HG02970 (cell line): Measurements from ENCODE around the gene KCNQ1.

ENCODE experiments used
- ATAC-seq: cut with Tn5 transposase; IDR thresholded peaks from one replicate; pipeline ENCODE4 v1.9.1; 2021; ENCODE audit warnings: mild to moderate bottlenecking, moderate library complexity, moderate number of reproducible peaks; ENCODE audit not compliant: unreplicated experiment, low FRiP score

Gene KCNQ1

DNA sequence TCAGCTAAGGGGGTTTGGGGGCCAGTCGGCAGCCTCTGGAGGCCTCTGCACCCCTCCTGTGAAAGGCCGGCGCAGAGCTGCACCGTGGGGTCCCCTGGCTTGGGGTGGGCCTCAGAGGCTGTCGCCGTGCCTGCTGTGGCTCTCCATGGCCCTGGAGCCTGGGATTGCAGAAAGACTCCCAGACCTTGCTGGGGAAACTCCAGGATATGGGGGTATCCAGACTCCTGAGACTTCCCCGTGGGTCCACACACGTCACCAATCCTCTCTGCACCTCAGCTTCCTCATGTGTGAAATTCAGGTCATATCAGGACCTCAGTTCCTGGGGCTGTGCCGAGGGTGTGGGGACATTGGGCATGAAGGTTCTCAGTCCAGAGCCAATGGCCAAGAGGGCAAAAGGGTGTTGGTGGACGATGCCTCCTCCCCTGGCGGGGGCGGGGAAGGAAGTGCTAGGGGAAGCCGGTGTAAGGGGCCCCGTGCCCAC lies 97.1 kb downstream of the KCNQ1 start:
- no peak for ATAC-seq

DNA sequence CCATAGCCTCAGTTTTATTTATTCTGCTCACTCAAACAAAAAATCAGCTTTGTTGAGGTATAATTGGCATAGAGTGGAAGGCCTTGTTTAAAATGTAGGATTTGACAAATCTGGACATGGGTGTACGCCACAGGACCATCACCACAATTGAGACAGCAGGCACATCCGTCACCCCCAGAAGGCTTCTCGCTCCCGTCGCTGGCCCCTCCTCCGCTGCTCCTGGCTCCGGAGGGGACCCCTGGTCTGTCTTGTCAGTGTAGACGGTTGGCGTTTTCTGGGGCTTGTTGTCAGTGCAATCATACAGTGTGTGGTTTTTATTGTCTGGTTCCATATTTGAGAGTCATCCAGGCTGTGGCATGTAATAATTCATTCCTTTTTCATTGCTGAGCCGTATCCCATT lies 97.6 kb downstream of the KCNQ1 start:
- no peak for ATAC-seq

DNA sequence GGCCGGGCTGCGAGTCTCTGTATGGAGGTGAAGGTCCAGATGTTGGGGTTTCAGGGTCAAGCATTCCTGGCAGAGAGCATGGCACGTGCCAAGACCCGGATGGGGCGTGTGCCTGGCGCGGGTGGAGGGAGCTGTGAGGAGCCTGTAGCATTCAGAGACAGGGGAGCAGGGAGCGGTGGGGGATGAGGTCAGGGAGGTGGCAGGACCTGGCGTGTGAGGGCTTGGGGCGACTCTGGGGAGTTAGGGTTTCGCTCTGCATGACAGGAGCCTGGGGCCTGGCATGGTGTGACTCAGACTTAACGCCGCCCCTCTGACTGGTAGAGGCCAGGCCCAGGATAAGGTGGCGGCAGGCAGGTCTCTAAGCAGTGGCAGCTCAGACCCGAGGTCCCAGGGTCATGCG lies 103.0 kb downstream of the KCNQ1 start:
- no peak for ATAC-seq

DNA sequence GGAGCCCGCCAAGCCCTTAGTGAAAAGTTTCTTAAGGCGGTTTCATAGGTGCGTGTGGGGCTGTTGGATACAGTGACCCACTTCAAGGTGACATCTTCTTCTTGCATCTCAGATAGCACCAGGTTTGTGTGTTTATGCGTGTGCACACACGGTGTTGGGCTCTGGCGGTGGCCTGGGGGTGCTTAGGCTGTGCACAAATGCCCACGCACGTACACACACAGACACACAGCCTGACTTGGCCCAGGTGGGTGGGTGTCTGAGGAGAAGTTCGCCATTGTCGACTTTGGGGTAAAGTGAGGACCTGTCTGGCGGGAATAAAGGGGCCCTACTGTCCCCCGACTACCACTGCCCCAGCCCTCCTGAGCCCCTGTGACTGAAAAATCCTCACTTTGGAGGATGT lies 103.8 kb downstream of the KCNQ1 start:
- no peak for ATAC-seq

DNA sequence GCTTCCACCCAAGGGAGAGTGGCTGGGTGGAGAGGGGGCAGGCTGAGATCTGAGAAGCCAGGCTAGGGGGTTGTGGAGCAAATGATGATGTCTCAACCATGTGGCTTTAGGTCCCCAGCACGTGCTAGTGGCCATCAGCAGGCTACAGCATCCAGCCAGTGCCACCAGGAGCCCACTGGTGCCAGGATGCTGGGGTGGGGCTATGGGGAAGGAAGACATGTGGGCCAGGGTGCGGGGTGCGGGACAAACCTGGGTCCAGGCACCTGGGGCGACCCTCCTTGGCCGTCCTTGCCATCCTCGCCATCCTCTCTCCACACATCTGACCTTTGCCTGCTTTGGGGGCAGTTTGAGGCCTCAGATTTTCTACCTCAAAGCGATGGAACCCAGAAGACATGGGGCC lies 104.3 kb downstream of the KCNQ1 start:
- ATAC-seq = no peak

DNA sequence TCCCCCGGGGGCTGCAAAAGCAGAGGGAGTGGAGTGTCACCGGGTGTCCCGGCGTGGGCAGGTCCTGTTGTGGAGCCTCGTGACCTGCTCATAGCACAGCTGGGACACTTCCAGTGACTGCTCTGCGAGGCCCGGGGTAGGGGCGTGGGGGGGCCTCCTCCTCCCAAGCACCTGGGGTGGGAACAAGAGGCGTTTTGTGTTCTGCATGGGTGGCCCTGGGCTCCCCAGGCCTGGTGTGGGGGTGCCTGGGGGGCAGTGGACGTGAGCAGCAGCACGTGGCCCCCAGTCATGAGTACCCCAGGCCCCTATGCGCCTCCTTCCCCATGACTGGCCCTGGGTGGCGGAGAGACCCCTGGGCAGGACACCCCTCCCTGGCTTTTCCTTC lies 104.7 kb downstream of the KCNQ1 start:
- no peak for ATAC-seq

DNA sequence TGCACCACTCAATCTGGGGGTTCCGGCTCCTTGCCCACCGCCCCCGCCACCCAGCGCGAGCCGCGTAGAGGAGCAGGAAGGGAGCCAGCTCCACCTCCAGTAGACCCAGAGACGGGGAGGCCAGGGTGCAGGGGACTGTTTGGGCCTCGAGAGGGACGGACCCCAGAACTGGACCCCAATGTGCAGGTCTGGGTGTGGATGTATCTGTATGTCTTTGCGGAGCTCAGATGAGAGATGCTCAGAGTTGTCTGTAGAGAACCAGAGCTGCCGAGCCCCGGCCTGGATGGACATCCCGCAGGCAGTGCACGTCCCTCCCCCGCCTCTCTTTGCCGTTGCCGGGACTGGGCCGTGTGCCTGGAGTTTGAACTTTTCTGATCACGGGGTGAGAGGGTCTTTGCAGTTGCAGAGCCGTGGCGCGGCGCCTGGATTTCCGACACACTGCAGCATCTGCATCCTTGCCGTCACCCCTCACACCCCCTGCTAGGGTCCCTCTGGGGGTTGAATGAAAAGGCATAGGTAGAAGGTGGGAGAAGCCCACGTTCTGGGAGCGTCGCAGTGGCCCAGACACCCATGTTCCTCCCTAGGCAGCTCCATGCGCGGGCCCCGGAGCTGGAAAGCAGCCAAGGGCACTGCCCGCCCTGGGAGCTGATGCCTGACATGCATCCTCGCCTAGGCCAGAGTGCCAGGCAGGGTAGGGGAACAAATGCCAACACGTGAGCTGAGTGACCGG lies 105.2 kb downstream of the KCNQ1 start:
- no peak for ATAC-seq

DNA sequence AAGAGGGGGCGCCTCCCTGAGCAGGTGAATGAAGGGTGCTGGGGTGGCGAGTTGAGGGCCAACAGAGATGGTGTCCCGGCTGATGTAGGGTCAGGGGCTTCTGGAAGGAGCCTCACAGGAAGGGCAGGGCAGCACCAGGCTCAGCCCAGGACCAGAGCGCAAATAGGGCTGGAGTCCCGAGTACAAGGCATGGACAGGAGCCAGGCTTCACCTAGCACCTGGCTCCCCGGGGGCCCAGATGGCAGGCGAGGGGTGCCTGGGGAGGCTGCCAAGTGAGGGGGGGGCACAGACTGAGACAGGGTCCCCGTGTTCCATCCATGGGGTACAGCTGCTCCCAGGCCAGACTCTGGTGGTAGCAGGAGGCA lies 105.8 kb downstream of the KCNQ1 start:
- ATAC-seq = no peak

DNA sequence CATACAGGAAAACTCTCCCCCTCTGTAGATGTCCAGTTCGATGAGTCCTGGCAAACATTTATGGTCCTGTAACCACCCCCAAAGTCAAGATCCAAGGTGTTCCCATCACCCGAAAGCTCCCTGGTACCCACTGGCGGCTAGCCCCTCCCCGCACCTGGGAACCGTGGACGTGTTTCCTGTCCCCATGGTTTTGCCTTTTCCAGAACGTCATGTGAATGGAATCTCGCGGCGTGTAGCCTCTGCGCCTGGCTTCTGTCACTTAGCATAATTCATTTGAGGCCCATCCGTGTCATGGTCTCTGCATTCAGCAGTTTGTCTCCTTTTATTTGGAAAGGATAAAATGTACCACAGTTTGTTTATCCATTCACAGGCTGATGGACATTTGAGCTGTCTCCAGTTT lies 106.3 kb downstream of the KCNQ1 start:
- no peak for ATAC-seq

DNA sequence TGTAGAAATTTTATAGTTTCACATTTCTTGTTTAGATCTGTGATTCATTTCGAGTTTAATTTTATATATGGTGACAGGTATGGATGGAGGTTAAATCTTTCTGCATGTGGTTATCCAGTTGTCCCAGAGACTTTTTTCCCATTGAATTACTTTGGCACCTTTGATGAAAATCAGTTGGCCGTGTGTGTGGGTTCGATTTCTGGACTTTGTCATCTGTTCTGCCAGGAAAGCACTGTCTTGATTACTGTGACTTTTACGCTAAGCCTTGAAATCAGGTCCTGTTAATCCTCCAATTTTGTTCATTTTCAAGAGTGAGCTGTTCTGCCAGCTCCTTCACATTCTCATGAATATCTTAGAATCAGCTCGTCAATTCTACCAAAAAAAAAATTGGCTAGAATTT lies 107.4 kb downstream of the KCNQ1 start:
- ATAC-seq = no peak

DNA sequence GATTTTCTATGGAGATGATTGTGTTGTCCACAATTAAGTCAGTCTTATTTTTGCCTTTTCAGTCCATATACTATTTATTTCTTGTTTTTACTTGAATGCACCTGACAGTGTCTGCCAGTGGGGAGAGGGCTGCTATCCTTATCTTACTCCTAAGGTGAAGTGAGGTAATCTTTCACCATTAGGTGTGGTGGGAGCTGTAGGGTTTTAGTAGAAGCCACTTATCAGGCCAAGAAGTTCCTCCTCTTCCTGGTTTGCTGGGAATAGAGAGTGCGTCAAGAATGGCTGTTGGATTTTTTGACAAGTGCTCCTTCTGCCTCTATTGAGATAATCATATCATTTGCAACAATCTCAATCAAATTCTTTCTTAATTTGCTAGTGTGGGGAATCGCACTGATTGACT lies 108.4 kb downstream of the KCNQ1 start:
- ATAC-seq = no peak

DNA sequence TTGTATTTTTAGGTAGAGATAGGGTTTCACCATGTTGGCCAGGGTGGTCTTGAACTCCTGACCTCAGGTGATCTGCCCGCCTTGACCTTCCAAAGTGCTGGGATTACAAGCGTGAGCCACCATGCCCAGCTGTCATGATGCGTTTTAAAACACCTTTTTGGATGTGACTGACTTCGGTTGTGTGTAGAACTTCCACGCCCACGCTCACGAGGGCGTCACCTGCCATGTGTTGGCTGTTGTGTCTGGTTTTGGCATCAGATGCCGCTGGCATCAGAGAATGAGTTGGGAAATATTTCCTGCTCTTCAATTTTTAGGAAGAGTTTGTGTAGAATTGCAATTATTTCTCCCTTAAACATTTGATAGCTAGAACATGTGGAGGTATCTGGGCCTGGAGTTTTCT lies 109.1 kb downstream of the KCNQ1 start:
- ATAC-seq = no peak

DNA sequence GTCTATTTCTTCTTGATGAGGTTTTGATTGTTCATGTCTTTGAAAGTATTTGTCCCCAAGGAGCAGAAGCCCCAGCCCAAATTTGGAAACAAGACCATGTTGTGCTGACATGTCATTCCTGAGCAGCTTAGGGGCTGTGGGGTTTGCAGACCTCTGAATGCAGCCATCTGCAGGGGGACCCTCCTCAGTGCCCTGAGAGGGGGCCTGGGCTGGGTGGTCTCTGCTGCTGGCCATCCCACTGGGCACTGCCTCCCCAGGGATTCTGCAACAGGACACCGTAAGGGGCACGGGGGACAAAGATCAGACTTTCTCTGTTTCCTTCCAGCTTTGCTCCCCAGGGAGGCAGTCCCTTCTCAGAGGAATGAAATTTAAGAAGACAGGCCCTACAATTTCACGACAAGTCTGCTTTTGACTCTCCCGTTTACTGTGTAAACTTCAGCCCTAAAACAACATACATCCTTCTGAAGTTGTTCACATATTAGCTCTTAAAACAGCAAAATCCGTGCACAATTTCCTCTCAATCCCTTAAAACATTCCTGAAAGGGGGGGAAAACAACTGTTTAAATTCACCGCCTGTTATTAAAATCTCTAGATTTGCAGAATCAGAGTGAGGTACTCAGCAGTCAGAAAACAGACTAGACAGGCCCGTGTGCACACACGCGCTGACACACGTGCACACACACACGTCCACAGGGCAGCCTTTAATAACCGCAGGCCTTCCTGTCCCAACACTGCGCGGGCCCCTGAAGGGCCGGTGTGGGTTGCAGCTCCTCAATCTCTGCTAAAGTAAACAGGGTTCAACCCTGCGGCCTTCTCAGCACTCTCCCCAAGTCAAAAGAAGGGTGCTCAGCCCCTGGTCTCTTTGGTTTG lies 109.8 kb downstream of the KCNQ1 start:
- no peak for ATAC-seq

DNA sequence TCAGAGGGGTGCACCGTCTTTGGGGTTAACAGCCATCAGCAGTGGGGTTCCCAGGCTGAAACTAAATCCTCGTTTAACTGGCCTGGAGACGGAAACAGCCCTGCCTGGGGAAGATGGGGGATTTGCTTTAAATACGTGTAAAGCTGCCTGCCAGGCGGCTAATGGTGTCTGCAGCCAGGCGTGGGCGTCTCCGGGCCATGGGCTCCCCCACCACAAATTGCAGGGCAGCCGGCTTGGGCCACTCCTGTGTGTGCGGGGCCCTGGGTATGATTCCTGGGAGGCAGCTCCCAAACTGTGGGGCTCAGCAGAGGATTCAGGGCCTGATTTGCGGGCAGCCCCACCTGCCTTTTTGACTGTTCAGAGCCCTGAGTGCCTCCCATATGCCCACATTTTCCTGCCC lies 110.5 kb downstream of the KCNQ1 start:
- ATAC-seq = no peak

DNA sequence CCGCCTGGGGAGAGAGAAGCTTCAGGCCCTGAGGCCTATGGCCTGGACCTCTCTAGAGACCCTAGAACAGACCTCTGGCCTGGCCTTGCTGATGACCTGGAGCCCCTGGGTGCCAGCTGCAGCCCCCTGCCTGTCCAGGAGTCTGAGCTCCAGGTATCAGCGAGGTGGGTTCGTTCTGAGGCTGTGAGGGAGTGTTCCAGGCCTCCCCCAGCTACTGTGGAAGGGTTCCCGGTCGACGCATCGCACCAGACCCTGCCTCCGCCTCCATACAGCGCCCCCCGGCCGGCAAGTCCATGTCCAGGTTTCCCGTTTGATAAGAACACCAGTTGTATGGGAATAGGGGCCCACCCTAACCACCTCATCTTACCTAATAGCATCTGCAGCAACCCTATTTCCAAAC lies 111.1 kb downstream of the KCNQ1 start:
- no peak for ATAC-seq

DNA sequence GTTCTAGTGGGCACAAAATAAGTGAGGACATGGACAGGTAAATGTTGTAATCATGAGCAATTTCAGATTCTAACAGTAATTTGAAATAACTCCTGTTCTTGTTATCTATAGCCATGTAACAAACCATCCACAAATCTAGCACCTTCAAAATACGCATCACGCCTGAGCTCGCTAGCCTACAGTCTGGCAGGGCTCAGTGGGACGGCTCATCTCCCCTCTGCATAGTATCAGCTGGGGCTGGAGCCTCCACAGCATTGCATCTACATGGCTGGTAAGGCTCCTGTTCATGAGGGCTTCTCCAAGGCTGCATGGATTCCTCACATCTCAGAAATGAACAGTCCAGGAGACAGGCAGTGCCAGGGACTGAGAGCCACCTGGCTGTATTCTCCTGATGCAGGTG lies 112.6 kb downstream of the KCNQ1 start:
- ATAC-seq = no peak

DNA sequence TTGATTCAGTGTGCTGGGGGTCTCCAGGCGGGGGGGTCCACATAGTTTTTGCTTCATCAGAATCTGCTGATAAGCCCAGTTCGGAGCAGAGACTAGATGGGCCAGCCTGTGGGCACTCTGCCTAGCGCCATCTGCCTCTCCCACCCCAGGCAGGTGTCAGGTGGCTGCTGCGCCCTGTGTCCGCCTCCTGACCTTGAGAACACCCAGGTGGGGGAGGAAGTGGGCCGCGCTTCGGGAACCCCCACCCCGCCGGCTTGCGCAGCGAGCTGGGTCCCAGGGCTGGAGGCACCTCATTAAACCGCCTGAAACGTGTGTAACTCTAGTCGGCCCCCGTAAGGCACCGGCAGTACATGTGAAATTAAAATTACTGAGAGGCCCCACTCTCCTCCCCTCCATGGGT lies 113.6 kb downstream of the KCNQ1 start:
- ATAC-seq = no peak

DNA sequence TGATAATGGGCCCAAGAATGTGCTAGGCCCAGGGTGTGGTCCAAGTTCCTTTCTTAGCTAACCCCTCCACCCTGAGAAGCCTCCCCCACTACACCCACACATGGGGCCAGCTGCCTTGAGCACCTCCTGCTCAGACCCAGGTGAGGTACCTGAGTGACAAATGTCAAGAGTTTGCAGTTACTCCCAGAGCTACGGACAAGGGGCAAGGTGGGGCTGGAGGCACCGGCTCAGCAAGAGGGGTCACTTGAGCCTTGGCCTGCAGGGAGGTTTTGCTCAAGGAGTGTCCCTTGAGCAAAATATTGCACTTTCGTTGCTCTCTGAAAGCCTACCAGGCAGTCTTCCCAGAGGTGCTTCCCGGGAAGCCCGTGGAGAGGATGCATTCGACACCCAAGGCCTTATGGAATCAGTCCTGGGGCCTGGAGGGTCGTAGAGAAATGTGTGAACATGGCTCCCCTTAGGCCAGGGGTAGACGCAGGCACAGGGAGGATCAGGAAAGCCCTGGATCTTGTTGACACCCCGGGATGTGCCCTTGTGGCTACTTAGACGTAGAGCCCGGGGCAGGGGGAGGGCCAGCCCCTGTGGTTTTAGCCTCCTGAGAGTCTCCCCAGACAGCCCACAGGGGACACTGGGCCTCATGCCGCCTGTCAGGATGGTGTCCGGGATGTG lies 114.2 kb downstream of the KCNQ1 start:
- ATAC-seq = no peak

DNA sequence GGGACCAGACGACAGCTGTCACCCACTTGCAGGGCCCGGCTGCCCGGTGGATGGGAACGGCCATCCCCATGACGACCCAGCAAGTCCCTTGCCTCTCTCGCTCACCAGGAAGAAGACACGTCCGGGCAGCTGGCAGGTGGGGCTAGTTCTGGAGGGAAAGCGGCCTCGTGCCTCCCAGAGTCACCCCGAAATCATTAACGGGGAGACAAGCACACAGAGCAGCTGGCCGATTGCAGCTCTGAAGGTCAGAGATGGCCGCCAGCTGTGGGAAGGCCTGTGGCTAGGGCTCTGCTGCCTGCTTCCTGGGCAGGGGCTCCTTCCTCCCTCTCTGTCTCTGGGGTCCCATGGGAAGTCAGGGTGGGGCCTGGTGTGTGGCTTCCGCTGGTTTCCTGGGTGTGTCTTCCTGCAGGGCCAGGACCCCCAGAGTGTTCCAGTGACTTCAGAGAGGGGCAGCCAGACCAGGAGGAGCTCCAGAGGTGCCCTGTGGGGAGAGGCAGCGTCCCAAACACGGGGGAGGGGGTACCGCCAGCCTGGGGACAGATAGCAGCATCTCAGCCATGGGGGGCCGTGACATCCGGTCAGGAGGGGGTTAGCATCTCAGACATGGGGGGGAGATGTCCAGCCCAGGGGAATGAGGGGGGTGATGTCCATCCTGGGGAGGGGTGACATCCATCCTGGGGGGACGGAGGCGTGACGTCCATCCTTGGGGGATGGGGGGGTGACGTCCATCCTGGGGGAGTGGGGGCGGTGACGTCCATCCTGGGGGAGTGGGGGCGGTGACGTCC lies 114.9 kb downstream of the KCNQ1 start:
- ATAC-seq = no peak

DNA sequence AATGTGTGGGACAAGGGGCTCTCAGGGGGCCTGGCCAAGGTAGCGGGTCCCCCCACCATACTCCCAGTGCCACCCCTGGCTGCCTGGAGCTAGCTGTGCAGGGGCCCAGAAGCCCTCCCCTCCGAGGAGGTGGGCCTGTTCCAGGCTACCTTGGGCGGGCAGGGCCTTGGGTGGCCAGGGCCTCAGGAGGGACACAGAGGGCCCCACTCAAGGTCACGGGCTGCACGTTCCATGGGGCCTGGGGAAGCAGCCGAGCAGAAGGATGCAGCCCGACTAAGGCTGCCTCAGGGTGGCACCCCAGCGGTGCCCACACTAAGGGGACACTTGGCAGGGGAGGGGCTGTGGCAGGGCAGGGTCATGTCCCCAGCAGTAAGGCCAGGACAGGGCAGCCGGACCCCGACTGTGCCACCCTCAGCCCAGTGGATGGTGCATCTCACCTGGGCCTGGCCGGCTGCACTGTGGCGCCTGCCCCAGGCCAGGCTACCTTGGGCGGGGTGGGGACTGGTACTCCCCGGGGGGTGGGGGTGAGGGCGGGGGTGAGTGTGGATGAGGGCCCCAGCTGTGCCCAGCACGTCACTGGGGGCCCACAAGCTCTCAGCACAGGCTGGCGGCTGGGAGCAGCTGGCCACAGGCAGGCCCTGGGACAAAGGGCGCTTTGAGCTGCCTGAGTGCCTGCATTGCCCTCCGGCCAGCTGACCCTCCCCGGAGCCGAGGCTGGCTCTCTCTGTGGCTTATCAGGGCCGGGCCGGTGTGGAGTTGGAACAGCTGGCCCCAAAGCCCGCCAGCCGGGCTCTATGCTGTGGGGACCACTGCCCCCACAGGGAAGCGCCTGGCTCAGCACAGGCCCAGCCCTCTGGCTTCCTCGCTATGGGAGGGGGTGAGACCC lies 117.1 kb downstream of the KCNQ1 start:
- no peak for ATAC-seq
